Lower leg skin (tissue), 3 donors: ENCODE measurements around the gene TSTD1.
"Not testable (repeated sequence)": the region's sequence is repeated elsewhere in the genome, so short reads cannot be mapped to it uniquely, and the experiment has no call there.

Source experiments
- POLR2A ChIP-seq, 2 donors: fragments of 450-650 bp; IDR thresholded peaks; one replicate each; pipeline ENCODE4 v1.6.1; 2016 to 2017; ENCODE audit warnings: antibody characterized with exemption in 2 of 2, mild to moderate bottlenecking in 1 of 2, moderate library complexity in 1 of 2
- TF ChIP-seq, protein P1 (sequence below), 3 donors: fragments of 450-650 bp; IDR thresholded peaks; one replicate each; pipeline ENCODE4 v1.5.1; 2016; ENCODE audit warnings: antibody characterized with exemption in 3 of 3, mild to moderate bottlenecking in 3 of 3, moderate library complexity in 2 of 3

DNA sequence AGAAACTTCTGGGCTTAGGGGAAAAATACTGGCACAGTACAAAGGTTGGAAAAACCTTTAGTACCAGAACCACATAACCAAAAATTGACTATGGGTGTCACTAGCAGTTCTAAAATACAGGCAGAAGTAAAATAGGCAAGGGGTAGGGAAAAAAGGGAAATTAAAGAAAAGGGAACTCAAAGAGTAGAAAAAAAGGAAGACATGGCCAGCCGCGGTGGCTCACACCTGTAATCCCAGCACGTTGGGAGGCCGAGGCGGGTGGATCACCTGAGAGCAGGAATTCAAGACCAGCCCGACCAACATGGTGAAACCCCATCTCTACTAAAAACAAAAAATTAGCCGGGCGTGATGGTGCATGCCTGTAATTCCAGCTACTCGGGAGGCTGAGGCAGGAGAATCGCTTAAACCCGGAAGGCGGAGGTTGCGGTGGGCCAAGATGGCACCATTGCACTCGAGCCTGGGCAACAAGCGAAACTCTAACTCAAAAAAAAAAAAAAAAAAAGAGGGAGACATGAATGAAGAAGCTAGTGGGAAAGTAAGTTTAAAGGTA lies 19.6 kb downstream of the TSTD1 start:
- TF ChIP-seq, protein P1, sequence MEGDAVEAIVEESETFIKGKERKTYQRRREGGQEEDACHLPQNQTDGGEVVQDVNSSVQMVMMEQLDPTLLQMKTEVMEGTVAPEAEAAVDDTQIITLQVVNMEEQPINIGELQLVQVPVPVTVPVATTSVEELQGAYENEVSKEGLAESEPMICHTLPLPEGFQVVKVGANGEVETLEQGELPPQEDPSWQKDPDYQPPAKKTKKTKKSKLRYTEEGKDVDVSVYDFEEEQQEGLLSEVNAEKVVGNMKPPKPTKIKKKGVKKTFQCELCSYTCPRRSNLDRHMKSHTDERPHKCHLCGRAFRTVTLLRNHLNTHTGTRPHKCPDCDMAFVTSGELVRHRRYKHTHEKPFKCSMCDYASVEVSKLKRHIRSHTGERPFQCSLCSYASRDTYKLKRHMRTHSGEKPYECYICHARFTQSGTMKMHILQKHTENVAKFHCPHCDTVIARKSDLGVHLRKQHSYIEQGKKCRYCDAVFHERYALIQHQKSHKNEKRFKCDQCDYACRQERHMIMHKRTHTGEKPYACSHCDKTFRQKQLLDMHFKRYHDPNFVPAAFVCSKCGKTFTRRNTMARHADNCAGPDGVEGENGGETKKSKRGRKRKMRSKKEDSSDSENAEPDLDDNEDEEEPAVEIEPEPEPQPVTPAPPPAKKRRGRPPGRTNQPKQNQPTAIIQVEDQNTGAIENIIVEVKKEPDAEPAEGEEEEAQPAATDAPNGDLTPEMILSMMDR (IDR thresholded peaks at IDR 0.05), result not testable (repeated sequence)
- not testable (repeated sequence) for TF ChIP-seq POLR2A (IDR thresholded peaks at IDR 0.05)
